K562 (cell line): ENCODE results near the gene FOXN3. TPM values are rescaled to one million over a fixed set of nuclear protein-coding genes. Genes with fewer than 3 reads are reported as not detected.

Source experiments
- ATAC-seq: fragments of 200-7000 bp; cut with Tn5 transposase; 3 replicates; pipeline ENCODE4 v1.9.1; 2020; ENCODE audit warnings: moderate library complexity
- BruUV-seq: library from RNA; stranded (reverse); fragments of 400-500 nt; replicated peaks from 2 replicates; lab custom pipeline; 2021; lab: Mats Ljungman, UMichigan
- CTCF ChIA-PET: fragments of 300-600 bp; formaldehyde crosslinking; extraction: SDS; loops from one replicate; lab custom pipeline; 2021; ENCODE audit warnings: low intra/inter-chr PET ratio; lab: Yijun Ruan, JAX
- POLR2A ChIA-PET: fragments of 300-600, 350-650 bp; sonication (Branson Sonifier 250); formaldehyde crosslinking; extraction: SDS; loops from one replicate; lab custom pipeline; 2021; ENCODE audit warnings: antibody characterized with exemption, inconsistent platforms; lab: Yijun Ruan, JAX
- DNase-seq, 4 experiments: peaks; one replicate each; pipeline versions ENCODE4 v3.0.0 to v3.0.0-alpha.2; 2011 to 2018; ENCODE audit warnings: low spot score in 3 of 4, mixed read lengths in 3 of 4; ENCODE audit errors: extremely low read depth in 1 of 4
- FAIRE-seq: peaks from 2 replicates; lab custom pipeline; 2011; peaks lifted over from hg19 to GRCh38; lab: Jason Lieb, UNC
- H2AFZ ChIP-seq: 2 replicates; pipeline ENCODE4 v1.6.0; 2011; ENCODE audit warnings: low read depth, low read length, control low read depth, inconsistent platforms
- H3K27ac ChIP-seq: fragments of 200-600 bp; 3 replicates; pipeline ENCODE4 v1.8.0; 2011; ENCODE audit warnings: low read depth, mild to moderate bottlenecking, control low read depth, inconsistent platforms, low read length, moderate library complexity, mixed read lengths; ENCODE audit errors: extremely low read depth
- H3K27me3 ChIP-seq, 2 experiments: fragments of 300-600 bp in 1 of 2; 2 replicates in 1 of 2; 3 replicates in 1 of 2; pipeline versions ENCODE4 v1.6.0 to v1.8.0; 2011; ENCODE audit warnings: inconsistent platforms in 2 of 2, low read length in 2 of 2, mild to moderate bottlenecking in 1 of 2, mixed read lengths in 1 of 2, moderate library complexity in 1 of 2; ENCODE audit not compliant: control insufficient read depth in 2 of 2, insufficient read depth in 2 of 2
- H3K36me3 ChIP-seq: fragments of 300-600 bp; 3 replicates; pipeline ENCODE4 v1.8.0; 2011; ENCODE audit warnings: mild to moderate bottlenecking, low read length, inconsistent platforms; ENCODE audit not compliant: control insufficient read depth, insufficient read depth
- H3K4me1 ChIP-seq, 2 experiments: fragments of 200-600 bp in 1 of 2; replicated peaks in 1 of 2; 2 replicates in 1 of 2; 3 replicates in 1 of 2; pipeline versions ENCODE4 v1.5.1 to v1.8.0; 2011; ENCODE audit warnings: inconsistent platforms in 2 of 2, low read length in 2 of 2, mild to moderate bottlenecking in 1 of 2, mixed read lengths in 1 of 2, moderate library complexity in 1 of 2; ENCODE audit not compliant: control insufficient read depth in 2 of 2, insufficient read depth in 2 of 2
- H3K4me2 ChIP-seq: 2 replicates; pipeline ENCODE4 v1.6.1; 2011; ENCODE audit warnings: low read length, control low read depth, inconsistent platforms, mixed read lengths; ENCODE audit not compliant: insufficient read depth
- H3K4me3 ChIP-seq: fragments of 200-600 bp; sonication (generic), shearing (Covaris generic); 2 replicates; pipeline ENCODE4 v1.5.1; 2016; ENCODE audit warnings: control low read depth, inconsistent platforms
- H3K79me2 ChIP-seq: fragments of 200-600 bp; 3 replicates; pipeline ENCODE4 v1.8.0; 2011; ENCODE audit warnings: low read length, inconsistent platforms; ENCODE audit not compliant: control insufficient read depth, insufficient read depth
- H3K9ac ChIP-seq, 2 experiments: 2 replicates each; pipeline versions ENCODE4 v1.6.0 to v1.6.1; 2011; ENCODE audit warnings: low read depth in 2 of 2, low read length in 2 of 2, control low read depth in 1 of 2, inconsistent platforms in 1 of 2, mild to moderate bottlenecking in 1 of 2, mixed read lengths in 1 of 2; ENCODE audit not compliant: insufficient read depth in 1 of 2
- H3K9me1 ChIP-seq: one replicate; pipeline ENCODE4 v1.6.0; 2011; ENCODE audit warnings: inconsistent platforms, mild to moderate bottlenecking, low read length, moderate library complexity; ENCODE audit not compliant: control insufficient read depth, insufficient read depth
- H3K9me3 ChIP-seq: replicated peaks from 2 replicates; pipeline ENCODE4 v1.5.1; 2011; ENCODE audit warnings: low read depth, low read length, inconsistent platforms; ENCODE audit not compliant: control insufficient read depth, insufficient read depth
- H4K20me1 ChIP-seq: replicated peaks from 2 replicates; pipeline ENCODE4 v1.6.1; 2011; ENCODE audit warnings: low read length, inconsistent platforms, mixed read lengths; ENCODE audit not compliant: control insufficient read depth, insufficient read depth
- ATF1 ChIP-seq, 2 experiments: fragments of 450-650 bp in 1 of 2; IDR thresholded peaks; 2 replicates each; pipeline ENCODE4 v1.6.1; 2016; ENCODE audit warnings: missing compliant biosample characterization in 1 of 2, missing genetic modification characterization in 1 of 2
- DACH1 ChIP-seq: fragments of 450-650 bp; IDR thresholded peaks from 2 replicates; pipeline ENCODE4 v1.6.1; 2018; ENCODE audit not compliant: partially characterized antibody
- L3MBTL2 ChIP-seq: fragments of 450-650 bp; IDR thresholded peaks from 2 replicates; pipeline ENCODE4 v1.6.1; 2016; ENCODE audit warnings: mild to moderate bottlenecking, moderate library complexity
- MBD2 ChIP-seq: sonication (generic); IDR thresholded peaks from 2 replicates; pipeline ENCODE4 v1.6.1; 2016; ENCODE audit warnings: low read depth, borderline replicate concordance
- PURB ChIP-seq: sonication (generic); formaldehyde crosslinking; IDR thresholded peaks from 2 replicates; pipeline ENCODE4 v1.9.0; 2021; ENCODE audit warnings: low read depth, mild to moderate bottlenecking, missing genetic modification reagents
- RBM25 ChIP-seq: fragments of 200-400 bp; formaldehyde crosslinking; IDR thresholded peaks from 2 replicates; pipeline ENCODE4 v1.6.1; 2018; ENCODE audit warnings: low read length, low read depth, moderate library complexity; ENCODE audit not compliant: severe bottlenecking
- RFX7 ChIP-seq: fragments of 250-450 bp; sonication (Bioruptor Pico); IDR thresholded peaks from 2 replicates; pipeline ENCODE4 v1.5.1; 2021; ENCODE audit warnings: mild to moderate bottlenecking
- SIN3B ChIP-seq: fragments of 450-650 bp; IDR thresholded peaks from 2 replicates; pipeline ENCODE4 v1.6.1; 2017; ENCODE audit warnings: low read depth, mild to moderate bottlenecking, moderate library complexity
- YBX1 ChIP-seq: fragments of 450-650 bp; IDR thresholded peaks from 2 replicates; pipeline ENCODE4 v1.7.1; 2016; ENCODE audit warnings: mild to moderate bottlenecking
- ZBTB8A ChIP-seq: fragments of 450-650 bp; IDR thresholded peaks from 2 replicates; pipeline ENCODE4 v1.6.1; 2018; ENCODE audit warnings: mild to moderate bottlenecking, moderate library complexity; ENCODE audit not compliant: partially characterized antibody
- WGBS: fragments of 100-300 bp; shearing (Covaris generic); methylation state at CpG from one replicate; pipeline ENCODE4 v1.1.6; 2016; ENCODE audit warnings: low coverage, mixed read lengths; ENCODE audit not compliant: insufficient coverage; ENCODE audit errors: missing lambda C conversion rate; 5-methylcytosine and 5-hydroxymethylcytosine counted together
- in situ Hi-C: fragments of 300-500 bp; cut with MboI; formaldehyde crosslinking; loops from 4 replicates; pipeline ENCODE4 v1.15.0; 2018; ENCODE audit warnings: inconsistent platforms, mixed read lengths
- intact Hi-C: fragments of 100-400 bp; cut with micrococcal nuclease; formaldehyde crosslinking; loops from 2 replicates; pipeline ENCODE4 v1.14.2; 2022
- polyA plus RNA-seq, 8 experiments: library from polyadenylated mRNA; depleted of rRNA in 4 of 8; stranded (reverse) in 5 of 8; unstranded in 3 of 8; fragments of >200 nt; fragmentation: Nextera tagmentation in 2 of 8; fragmentation: Illumina TruSeq in 1 of 8; extraction: Ambion mirVana in 2 of 8; extraction: Trizol in 1 of 8; gene quantifications; 2 replicates each; pipeline versions ENCODE4 v1.2.1 to v1.2.3, GENCODE V29; 2011 to 2014; ENCODE audit warnings: inconsistent platforms in 1 of 8, missing spikeins in 1 of 8
- total RNA-seq, 7 experiments: library from RNA; depleted of rRNA in 6 of 7; stranded (reverse); fragments of >200 nt in 6 of 7; fragmentation: Illumina TruSeq in 2 of 7; extraction: Trizol in 2 of 7; gene quantifications; 2 replicates each; pipeline versions ENCODE4 v1.2.1 to v1.2.3, GENCODE V29; 2011 to 2021; ENCODE audit warnings: low replicate concordance in 1 of 7
- TF ChIP-seq, protein P1 (sequence below), 3 experiments: IDR thresholded peaks in 2 of 3; conservative IDR thresholded peaks in 1 of 3; 2 replicates each; pipeline ENCODE4 v1.5.1; 2011 to 2012; ENCODE audit warnings: low read length in 3 of 3, mild to moderate bottlenecking in 3 of 3, control low read depth in 2 of 3, improper control_type of control experiment in 1 of 3, inconsistent platforms in 1 of 3, low read depth in 1 of 3, mixed read lengths in 1 of 3, moderate library complexity in 1 of 3; ENCODE audit not compliant: insufficient read depth in 2 of 3
- TF ChIP-seq, protein P2 (sequence below): fragments of 450-650 bp; IDR thresholded peaks from 2 replicates; pipeline ENCODE4 v1.6.1; 2016

Gene FOXN3
- total and polyA plus RNA-seq, 9 of the 15 experiments (the other 6 are each of a cell fraction or from before 2014, with no cell fraction given) = 0.07 to 1.3 (median 0.40) TPM

DNA sequence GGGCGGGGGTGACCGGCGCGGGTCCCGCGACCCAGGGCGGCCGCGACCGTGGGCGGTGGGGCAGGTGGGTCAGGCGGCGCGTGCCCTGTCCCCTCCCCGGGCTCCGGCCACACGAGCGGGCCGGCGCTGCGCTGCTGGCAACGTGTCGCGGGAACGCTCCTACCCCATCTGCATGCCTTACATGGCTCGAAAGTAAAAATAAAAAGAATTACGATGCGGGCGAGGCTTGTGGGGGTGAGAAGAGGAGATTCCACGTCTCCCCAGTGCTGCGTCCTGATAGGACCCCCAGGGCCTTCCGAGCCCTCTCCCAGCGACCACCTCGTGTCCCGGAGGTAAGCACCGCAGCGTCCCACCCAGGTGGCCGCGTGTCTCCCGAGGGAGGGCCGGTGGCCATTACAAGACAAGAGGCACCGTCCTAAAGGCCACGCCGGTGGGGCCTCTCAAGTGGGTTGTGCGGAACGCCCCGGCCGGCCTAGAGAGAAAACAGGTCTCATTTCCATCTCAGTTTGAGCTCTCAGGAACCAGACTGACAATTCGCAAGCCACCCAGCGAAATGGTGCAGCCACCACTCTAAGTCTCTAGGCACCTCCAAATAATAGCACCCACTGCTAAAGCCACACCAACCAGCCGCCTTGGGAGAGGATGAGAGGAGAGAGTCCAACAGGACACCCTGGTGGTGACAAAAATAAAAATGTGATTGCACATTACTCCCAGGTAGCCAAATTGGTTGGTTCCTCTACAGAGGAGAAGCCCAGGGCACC lies 612 bp upstream of the FOXN3 start (continued):
- TF ChIP-seq, protein P1, sequence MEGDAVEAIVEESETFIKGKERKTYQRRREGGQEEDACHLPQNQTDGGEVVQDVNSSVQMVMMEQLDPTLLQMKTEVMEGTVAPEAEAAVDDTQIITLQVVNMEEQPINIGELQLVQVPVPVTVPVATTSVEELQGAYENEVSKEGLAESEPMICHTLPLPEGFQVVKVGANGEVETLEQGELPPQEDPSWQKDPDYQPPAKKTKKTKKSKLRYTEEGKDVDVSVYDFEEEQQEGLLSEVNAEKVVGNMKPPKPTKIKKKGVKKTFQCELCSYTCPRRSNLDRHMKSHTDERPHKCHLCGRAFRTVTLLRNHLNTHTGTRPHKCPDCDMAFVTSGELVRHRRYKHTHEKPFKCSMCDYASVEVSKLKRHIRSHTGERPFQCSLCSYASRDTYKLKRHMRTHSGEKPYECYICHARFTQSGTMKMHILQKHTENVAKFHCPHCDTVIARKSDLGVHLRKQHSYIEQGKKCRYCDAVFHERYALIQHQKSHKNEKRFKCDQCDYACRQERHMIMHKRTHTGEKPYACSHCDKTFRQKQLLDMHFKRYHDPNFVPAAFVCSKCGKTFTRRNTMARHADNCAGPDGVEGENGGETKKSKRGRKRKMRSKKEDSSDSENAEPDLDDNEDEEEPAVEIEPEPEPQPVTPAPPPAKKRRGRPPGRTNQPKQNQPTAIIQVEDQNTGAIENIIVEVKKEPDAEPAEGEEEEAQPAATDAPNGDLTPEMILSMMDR (IDR thresholded peaks at IDR 0.05 in 2 of 3, conservative IDR thresholded peaks at IDR 0.05 in 1 of 3; ENCODE audit: insufficient read depth in 2 of 3, low read depth in 1 of 3, low read length in 3 of 3) = peak in 1 of 3 experiments; percentile 29; a peak in 2 of 6 replicates
- TF ChIP-seq ZBTB8A (no peak), L3MBTL2 (peak; percentile 29; the same call in 1 of the 2 replicates), SIN3B (no peak)

DNA sequence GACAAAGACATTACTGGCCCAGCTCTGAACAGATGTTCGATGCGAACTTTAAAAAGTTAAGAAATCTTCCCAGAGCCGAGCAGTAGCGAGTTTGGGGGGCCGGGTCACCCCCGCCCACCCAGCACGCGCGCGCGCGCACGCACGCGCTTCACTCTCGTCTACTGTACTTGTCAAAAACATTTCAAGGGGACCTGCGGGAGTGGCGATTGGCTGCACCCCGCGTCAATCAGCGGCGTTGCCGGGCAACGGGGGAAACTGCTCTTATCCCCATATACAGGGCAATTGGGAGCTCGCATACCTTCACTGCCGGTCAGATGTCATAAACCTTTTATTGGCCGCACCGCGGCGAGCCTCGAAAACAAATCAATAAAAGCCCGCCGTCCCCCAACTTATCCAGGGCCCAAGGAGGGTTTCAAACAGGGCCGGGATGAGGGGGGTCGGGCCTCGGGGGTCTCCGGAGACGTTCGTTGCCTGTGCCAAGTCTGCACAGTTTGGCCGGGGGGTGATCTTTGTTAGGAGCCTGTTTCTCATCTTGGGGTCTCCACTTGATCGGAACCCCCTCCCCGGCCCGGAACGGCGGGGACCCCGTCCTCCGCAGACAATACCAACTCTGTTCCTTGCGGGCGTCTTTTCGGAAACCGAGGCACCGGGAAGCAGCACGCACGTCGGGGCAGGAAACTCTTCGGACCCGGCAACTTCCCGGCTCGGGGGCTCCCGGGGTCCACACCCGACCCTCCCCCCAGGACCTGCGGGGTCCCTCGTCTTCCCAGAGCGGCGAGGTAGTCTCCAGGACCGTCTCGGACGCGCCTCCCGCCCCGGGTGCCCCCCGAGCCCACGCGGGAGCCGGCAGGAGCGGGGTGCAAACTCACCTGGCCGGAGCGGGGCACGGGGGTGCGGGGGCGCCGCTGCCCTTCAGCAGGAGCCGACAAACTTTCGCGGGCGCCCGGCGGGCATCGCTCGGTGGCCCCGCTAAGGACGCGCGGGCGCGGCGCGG lies 734 bp downstream of the FOXN3 start:
- Histone ChIP-seq H3K9me1 (no peaks in the 10 kb centered on the region), H3K4me2 (peak overlapping the region; percentile 55), H2AFZ (peak overlapping the region; percentile 79), H3K27me3 (peaks cover 0 to 5% of the 10 kb centered on the region in 2 experiments; a peak in 1 of 5 replicates), H3K4me1 (peaks cover 0 to 19% of the 10 kb centered on the region in 2 experiments; a peak in 2 of 5 replicates), H3K9ac (peak overlapping the region in 1 of 2 experiments; percentile 84; a peak in 2 of 4 replicates), H3K79me2 (no peaks in the 10 kb centered on the region), H3K9me3 (no peaks in the 10 kb centered on the region), H3K27ac (no peak overlapping the region), H3K4me3 (peak overlapping the region; percentile 39), H3K36me3 (no peaks in the 10 kb centered on the region), H4K20me1 (no peaks in the 10 kb centered on the region)
- BruUV-seq = no TSS peak
- DNase-seq = peak; percentile 92 to 95 (median 94)
- 3% methylated on average over 14 of the region's 98 CpGs for WGBS
- intact Hi-C loops (no loop called here), in situ Hi-C loops (no loop called here)
- CTCF ChIA-PET = no interaction called here
- ATAC-seq = peak; percentile 96
- POLR2A ChIA-PET = interaction anchor here (0.6 kb wide), 1 partner anchor 51 kb away, joined by 3 read pairs; no protein-coding TSS in a partner anchor
- FAIRE-seq = peak; percentile 35
- no peak for TF ChIP-seq YBX1
- TF ChIP-seq, protein P2, sequence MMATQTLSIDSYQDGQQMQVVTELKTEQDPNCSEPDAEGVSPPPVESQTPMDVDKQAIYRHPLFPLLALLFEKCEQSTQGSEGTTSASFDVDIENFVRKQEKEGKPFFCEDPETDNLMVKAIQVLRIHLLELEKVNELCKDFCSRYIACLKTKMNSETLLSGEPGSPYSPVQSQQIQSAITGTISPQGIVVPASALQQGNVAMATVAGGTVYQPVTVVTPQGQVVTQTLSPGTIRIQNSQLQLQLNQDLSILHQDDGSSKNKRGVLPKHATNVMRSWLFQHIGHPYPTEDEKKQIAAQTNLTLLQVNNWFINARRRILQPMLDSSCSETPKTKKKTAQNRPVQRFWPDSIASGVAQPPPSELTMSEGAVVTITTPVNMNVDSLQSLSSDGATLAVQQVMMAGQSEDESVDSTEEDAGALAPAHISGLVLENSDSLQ = peak; percentile 99
- TF ChIP-seq MBD2 = no peak
- TF ChIP-seq PURB (CRISPR knock-in tag) = no peak
- TF ChIP-seq RFX7 (CRISPR knock-in tag) = no peak
- TF ChIP-seq DACH1 = no peak
- peak; percentile 77 for TF ChIP-seq RBM25
- TF ChIP-seq ATF1 (CRISPR knock-in tag; IDR thresholded peaks at IDR 0.05) = no peak
- peak; percentile 37 for TF ChIP-seq ATF1 (tag; IDR thresholded peaks at IDR 0.05)
